Panc1 (cell line): ENCODE data around the gene GPR25.

Experiments used
- POLR2AphosphoS5 ChIP-seq: IDR thresholded peaks from 2 replicates; pipeline ENCODE4 v1.6.1; 2012; ENCODE audit warnings: mild to moderate bottlenecking, low read depth, low read length, moderate library complexity
- TF ChIP-seq, protein P1 (sequence below), 2 experiments: IDR thresholded peaks; 2 replicates each; pipeline ENCODE4 v1.6.1; 2011 to 2012; ENCODE audit warnings: low read depth in 2 of 2, control low read depth in 1 of 2, low read length in 1 of 2, mild to moderate bottlenecking in 1 of 2, moderate library complexity in 1 of 2; ENCODE audit not compliant: insufficient read depth in 1 of 2

- TF ChIP-seq, protein P1, sequence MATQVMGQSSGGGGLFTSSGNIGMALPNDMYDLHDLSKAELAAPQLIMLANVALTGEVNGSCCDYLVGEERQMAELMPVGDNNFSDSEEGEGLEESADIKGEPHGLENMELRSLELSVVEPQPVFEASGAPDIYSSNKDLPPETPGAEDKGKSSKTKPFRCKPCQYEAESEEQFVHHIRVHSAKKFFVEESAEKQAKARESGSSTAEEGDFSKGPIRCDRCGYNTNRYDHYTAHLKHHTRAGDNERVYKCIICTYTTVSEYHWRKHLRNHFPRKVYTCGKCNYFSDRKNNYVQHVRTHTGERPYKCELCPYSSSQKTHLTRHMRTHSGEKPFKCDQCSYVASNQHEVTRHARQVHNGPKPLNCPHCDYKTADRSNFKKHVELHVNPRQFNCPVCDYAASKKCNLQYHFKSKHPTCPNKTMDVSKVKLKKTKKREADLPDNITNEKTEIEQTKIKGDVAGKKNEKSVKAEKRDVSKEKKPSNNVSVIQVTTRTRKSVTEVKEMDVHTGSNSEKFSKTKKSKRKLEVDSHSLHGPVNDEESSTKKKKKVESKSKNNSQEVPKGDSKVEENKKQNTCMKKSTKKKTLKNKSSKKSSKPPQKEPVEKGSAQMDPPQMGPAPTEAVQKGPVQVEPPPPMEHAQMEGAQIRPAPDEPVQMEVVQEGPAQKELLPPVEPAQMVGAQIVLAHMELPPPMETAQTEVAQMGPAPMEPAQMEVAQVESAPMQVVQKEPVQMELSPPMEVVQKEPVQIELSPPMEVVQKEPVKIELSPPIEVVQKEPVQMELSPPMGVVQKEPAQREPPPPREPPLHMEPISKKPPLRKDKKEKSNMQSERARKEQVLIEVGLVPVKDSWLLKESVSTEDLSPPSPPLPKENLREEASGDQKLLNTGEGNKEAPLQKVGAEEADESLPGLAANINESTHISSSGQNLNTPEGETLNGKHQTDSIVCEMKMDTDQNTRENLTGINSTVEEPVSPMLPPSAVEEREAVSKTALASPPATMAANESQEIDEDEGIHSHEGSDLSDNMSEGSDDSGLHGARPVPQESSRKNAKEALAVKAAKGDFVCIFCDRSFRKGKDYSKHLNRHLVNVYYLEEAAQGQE (IDR thresholded peaks at IDR 0.05; ENCODE audit: insufficient read depth in 1 of 2, low read depth in 2 of 2, low read length in 1 of 2): no peak
- TF ChIP-seq POLR2AphosphoS5: no peak
These were observed 18.3 kb downstream of the GPR25 start for GRCh38 chr1:200890818-200891773.
